Femur (tissue), 1 donor: Measurements from ENCODE around the gene ATXN1.
"Not testable (repeated sequence)": the region's sequence is repeated elsewhere in the genome, so short reads cannot be mapped to it uniquely, and the experiment has no call there.

ENCODE experiments used
- DNase-seq: peaks from one replicate; pipeline ENCODE4 v3.0.0-alpha.2; 2017

ATXN1 gene

GRCh38 chr6:16718356-16718755, 42.9 kb downstream of the ATXN1 start:
- no peak for DNase-seq

DNA sequence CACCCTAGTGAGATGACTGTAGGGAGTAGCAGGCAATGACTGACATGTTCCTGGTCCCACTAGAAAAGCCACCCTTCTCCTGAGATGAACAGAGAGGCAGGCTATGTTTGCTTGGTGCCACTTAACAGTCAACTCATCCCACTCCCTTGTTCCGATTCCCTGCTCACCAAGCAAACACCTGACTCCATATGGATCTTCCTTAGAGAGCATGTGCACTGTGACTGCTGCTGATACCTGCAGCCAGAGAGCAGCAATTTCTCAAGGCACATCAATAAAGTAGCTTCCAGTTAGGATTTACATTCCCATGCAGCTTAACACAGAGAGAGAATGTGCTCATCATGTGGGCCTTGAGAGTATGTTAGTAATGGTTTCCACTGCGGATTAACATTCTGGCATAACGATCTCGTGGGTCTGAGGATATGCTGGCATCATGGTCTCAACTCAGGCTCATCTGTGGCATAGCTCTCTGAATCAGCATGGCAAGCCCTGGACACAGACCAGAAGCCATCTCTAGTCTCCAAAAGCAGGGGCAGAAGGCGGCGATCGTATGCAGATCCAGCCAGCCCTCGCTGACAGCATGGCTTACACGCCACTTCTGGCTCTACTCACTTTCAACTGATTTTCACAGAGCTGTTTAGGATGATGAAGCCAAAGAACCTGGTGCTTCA, 43.9 kb downstream of the ATXN1 start:
- DNase-seq, result no peak

DNA sequence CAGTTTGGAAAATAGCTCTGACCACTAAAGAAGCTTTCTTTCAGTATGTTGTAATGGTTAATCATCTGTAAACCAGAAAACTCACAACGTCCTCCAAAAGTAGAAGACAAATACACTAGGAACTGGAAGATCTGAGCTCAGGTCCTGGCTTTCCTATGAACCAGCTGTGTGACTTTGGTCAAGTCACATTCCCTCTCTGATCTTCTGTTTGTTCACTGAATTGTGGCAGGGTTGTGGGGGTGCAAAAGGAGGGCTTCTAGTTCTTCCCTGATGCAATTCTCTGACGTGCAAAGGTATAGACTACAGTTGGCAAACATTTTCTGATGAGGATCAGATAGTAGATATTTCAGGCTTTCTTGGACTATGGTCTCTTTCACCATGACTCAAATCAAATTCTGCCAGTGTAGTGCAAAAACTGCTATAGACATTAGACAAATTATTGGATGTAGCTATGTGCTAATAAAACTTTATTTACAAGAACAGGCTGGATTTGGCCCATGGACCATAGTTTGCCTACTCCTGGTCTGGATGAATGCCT, 44.9 kb downstream of the ATXN1 start:
- no peak for DNase-seq

DNA sequence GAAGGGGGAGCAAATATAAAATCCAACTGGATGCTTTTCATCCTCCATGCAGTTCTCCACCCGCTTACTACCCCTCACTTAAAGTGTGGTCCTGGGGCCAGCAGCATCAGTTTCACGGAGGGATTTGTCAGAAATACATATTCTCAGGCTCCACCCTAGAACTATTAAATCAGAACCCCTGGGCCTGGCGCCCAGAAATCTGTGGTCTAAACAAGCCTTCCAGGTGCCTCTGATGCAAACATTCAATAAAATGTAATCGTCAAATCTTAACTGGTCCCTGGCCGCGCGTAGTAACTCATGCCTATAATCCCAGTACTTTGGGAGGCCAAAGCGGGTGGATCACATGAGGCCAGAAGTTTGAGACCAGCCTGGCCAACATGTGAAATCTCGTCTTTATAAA, 47.7 kb downstream of the ATXN1 start:
- DNase-seq, result no peak

DNA sequence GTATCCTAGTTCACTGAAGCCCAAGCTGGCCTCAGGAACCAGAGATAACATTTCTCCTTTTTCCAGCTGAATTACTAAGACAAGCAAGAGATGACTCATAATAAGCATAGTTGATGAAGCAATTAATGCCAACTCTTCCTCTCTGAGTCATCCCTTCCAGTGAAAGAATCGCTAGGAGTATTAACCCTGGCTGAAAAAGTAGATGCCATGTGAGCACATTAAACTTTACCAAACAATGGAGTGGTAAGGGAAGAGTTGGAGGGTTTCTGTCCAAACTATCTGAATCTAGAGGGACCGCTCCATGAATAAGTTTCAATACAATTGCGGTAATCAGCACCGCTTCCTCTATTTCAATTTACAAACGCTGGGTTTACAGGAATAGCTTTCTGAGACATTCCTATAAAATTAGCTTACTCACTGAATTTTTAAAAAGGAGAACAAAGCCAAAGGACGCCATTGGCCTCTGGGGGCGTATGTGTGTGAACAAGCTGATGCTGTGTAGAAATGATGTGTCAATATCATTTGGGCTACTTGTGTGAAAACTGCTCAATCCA, 48.3 kb downstream of the ATXN1 start:
- DNase-seq, result no peak

- DNase-seq, result no peak
These were observed 48.9 kb downstream of the ATXN1 start for GRCh38 chr6:16712255-16712930.

- no peak for DNase-seq
These were observed 49.6 kb downstream of the ATXN1 start for GRCh38 chr6:16711546-16712254.

- no peak for DNase-seq
These were observed 54.1 kb downstream of the ATXN1 start for GRCh38 chr6:16706911-16707783.

GRCh38 chr6:16706491-16706890, 54.8 kb downstream of the ATXN1 start:
- DNase-seq, result not testable (repeated sequence)

DNA sequence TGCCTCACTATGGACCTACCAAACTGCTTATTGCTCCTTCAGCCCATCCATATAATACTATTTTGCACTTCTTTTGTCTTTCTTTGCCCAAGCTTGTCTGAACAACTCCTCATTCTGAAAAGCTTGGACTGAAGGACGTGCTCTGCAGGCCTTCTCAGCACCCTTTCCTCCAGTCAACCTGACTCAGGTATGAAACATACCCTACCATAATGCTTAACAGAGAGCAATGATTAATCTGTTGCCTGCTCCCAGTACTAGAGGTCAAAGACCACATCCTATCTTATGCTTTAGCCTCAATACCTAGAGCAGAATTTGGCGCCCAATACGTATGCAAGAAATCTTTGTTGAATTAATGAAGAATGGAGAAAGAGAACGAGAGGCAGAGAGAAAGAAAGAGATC, 55.2 kb downstream of the ATXN1 start:
- no peak for DNase-seq

DNA sequence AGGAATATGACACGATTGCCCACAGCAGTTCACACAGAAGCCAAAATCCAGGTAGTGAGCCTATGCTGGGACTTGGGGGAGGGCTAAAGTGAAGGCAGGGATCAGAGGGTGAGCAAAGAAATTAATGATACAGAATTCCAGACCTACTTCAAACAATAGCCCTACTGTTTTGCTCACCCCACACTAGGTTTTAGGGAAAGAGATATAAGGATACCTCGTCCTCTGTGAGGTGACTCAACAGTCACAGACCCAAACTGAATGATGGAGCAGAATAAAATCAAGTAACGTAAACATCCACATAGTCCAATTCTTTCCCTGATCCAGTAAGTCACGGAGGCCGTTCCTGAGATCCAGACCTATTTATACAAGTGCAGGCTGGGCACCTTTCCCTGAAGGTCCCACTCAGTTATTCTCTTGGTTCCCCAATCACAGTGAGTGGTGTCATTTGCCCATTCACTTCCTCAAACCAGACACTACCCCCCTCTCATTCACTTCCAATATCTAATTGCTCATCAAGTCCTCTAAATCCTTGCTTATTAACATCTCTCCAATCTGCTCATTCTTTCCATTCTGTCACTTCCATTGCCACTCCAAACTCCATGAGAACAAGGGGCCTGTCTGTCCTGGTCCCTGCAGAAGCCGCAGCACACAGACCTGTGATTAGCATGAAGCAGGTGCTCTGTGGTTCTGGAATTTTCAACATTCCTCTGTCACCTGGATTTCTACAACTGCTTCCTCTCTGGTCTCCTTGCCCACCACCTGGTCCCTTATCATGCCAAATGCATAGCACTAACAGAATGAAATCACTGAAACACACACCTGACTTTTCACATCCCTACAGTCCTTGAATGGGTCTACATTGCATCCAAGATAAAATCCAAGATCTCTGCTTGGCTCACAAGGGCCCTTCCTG, 55.9 kb downstream of the ATXN1 start:
- DNase-seq, result no peak

GRCh38 chr6:16704401-16705045, 56.7 kb downstream of the ATXN1 start:
- no peak for DNase-seq

GRCh38 chr6:16702627-16703378, 58.5 kb downstream of the ATXN1 start:
- DNase-seq, result not testable (repeated sequence)

DNA sequence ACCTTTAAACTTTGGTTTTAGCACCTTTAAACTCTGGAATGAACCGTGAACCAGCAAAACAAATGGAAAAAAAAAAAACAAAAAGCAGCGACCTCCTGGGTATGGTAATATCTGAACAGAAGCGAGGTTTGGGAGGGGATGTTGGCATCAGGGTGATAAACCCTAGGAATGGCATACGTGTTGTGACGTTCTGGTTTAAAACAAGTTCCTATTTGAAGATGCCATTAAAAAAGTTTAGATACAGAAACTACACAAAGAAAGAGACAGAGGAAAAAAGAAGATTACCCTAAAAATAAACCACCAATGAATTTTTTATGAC, 60.4 kb downstream of the ATXN1 start:
- DNase-seq, result no peak

- DNase-seq, result peak; percentile 49
These were observed 60.9 kb downstream of the ATXN1 start for GRCh38 chr6:16700202-16700915.

DNA sequence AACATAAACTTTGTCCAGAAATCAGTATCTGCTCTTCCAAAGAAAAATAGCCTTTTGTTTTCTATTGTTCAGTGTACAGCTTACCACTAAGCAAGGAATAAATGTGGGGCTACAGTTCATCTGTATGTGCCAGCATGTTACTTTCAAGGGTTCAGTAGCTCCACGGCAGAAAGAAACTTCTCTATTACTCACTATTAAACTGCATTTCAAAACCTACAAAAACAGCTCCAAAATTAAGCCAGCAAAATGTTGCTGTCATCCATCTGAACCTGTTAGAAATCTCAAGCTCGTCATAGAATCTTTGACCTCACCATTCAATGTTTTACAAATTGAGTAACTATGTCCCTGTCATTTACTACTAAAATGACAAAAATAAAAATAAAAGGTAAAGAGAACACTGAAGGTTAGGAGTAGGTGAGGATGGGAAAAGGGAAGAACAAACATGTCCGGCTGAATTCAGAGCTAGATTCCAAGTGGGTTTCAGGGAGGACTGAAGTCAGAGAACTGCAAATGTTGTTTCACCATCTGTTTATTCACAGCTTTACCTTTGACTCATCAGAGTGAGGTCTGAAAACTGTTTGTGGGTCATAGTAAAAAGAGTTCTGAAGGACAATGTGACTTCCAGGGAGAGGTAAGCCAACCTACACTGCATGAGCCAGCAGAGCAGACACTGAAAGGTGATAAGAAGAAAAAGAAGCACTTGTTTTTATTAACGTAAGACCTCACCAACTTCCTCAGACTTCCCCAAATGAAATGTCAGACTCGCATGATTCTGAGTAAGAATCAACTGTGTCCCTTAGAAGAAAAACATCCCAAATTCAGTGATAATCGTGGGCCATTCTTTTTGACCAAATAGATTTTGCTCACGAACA, 62.0 kb downstream of the ATXN1 start:
- no peak for DNase-seq

GRCh38 chr6:16698162-16698533, 63.1 kb downstream of the ATXN1 start:
- no peak for DNase-seq

- no peak for DNase-seq
These were observed 63.7 kb downstream of the ATXN1 start for GRCh38 chr6:16697437-16698161.
